NCI-H524 (cell line): ENCODE measurements around the gene ZNF574.

Experiments used
- DNase-seq, 2 experiments: peaks; one replicate each; lab custom pipeline; 2025; lab: John Stamatoyannopoulos, UW

Gene ZNF574

GRCh38 chr19:42080764-42081375 is 4.9 kb downstream of the ZNF574 start:
- DNase-seq = no peak

GRCh38 chr19:42081584-42082203 is 5.7 kb downstream of the ZNF574 start:
- DNase-seq = peak; percentile 37 to 76

- no peak for DNase-seq
Measured at GRCh38 chr19:42083537-42083936, 7.6 kb downstream of the ZNF574 start.

GRCh38 chr19:42086188-42086736 is 10.3 kb downstream of the ZNF574 start:
- no peak for DNase-seq

GRCh38 chr19:42086770-42087550 is 11.0 kb downstream of the ZNF574 start:
- DNase-seq = no peak

- no peak for DNase-seq
Measured at GRCh38 chr19:42088471-42089190, 12.7 kb downstream of the ZNF574 start.

- no peak for DNase-seq
Measured at GRCh38 chr19:42089191-42089750, 13.3 kb downstream of the ZNF574 start.

GRCh38 chr19:42089772-42090171 is 13.8 kb downstream of the ZNF574 start:
- DNase-seq = no peak

- DNase-seq = peak; percentile 75 to 89
Measured at GRCh38 chr19:42090672-42091071, 14.7 kb downstream of the ZNF574 start.

GRCh38 chr19:42091300-42091699 is 15.3 kb downstream of the ZNF574 start:
- no peak for DNase-seq

- DNase-seq = peak in 1 of 2 experiments; percentile 37
Measured at GRCh38 chr19:42091742-42092141, 15.8 kb downstream of the ZNF574 start.

GRCh38 chr19:42092350-42092749 is 16.4 kb downstream of the ZNF574 start:
- peak; percentile 55 to 77 for DNase-seq

- no peak for DNase-seq
Measured at GRCh38 chr19:42093505-42093904, 17.5 kb downstream of the ZNF574 start.

GRCh38 chr19:42093926-42094325 is 18.0 kb downstream of the ZNF574 start:
- DNase-seq = peak; percentile 11 to 33

GRCh38 chr19:42095142-42095813 is 19.3 kb downstream of the ZNF574 start:
- no peak for DNase-seq

- DNase-seq = no peak
Measured at GRCh38 chr19:42095814-42096230, 19.9 kb downstream of the ZNF574 start.

- DNase-seq = no peak
Measured at GRCh38 chr19:42096255-42096837, 20.4 kb downstream of the ZNF574 start.

- DNase-seq = no peak
Measured at GRCh38 chr19:42097461-42097860, 21.5 kb downstream of the ZNF574 start.

GRCh38 chr19:42098781-42099180 is 22.8 kb downstream of the ZNF574 start:
- no peak for DNase-seq

- no peak for DNase-seq
Measured at GRCh38 chr19:42099336-42099925, 23.5 kb downstream of the ZNF574 start.
